DND-41 (cell line): ENCODE data around the gene PLEKHS1.

Experiments used
- ATAC-seq: fragments of 200-7000 bp; cut with Tn5 transposase; 3 replicates; pipeline ENCODE4 v1.9.1; 2021; ENCODE audit warnings: low read depth; ENCODE audit not compliant: insufficient read depth
- DNase-seq: peaks from one replicate; pipeline ENCODE4 v3.0.0-alpha.2; 2020
- H2AFZ ChIP-seq: 2 replicates; pipeline ENCODE4 v1.6.0; 2012; ENCODE audit warnings: low read depth, low read length
- H3K27ac ChIP-seq: 2 replicates; pipeline ENCODE4 v1.5.1; 2012; ENCODE audit warnings: low read length, inconsistent platforms
- H3K27me3 ChIP-seq: fragments of 200-600 bp; sonication (generic); 2 replicates; pipeline ENCODE4 v1.6.0; 2012; ENCODE audit warnings: low read length, mild to moderate bottlenecking, inconsistent platforms; ENCODE audit not compliant: insufficient read depth, poor library complexity
- H3K36me3 ChIP-seq: 2 replicates; pipeline ENCODE4 v1.5.1; 2012; ENCODE audit warnings: low read length, inconsistent platforms; ENCODE audit not compliant: insufficient read depth
- H3K4me1 ChIP-seq: 2 replicates; pipeline ENCODE4 v1.5.1; 2012; ENCODE audit warnings: mild to moderate bottlenecking, low read length; ENCODE audit not compliant: insufficient read depth
- H3K4me2 ChIP-seq: 2 replicates; pipeline ENCODE4 v1.6.0; 2012; ENCODE audit warnings: mild to moderate bottlenecking, moderate library complexity, low read length, inconsistent platforms; ENCODE audit not compliant: insufficient read depth
- H3K4me3 ChIP-seq, 2 experiments: fragments of 200-600 bp in 1 of 2; shearing (Covaris generic) in 1 of 2; 2 replicates each; pipeline ENCODE4 v1.5.1; 2012 to 2016; ENCODE audit warnings: inconsistent platforms in 2 of 2, low read length in 2 of 2, mild to moderate bottlenecking in 2 of 2, low read depth in 1 of 2, moderate library complexity in 1 of 2
- H3K79me2 ChIP-seq: 2 replicates; pipeline ENCODE4 v1.6.0; 2012; ENCODE audit warnings: low read length, inconsistent platforms; ENCODE audit not compliant: insufficient read depth
- H3K9ac ChIP-seq: 2 replicates; pipeline ENCODE4 v1.6.0; 2012; ENCODE audit warnings: low read depth, mild to moderate bottlenecking, inconsistent platforms, low read length, moderate library complexity
- H3K9me3 ChIP-seq: 2 replicates; pipeline ENCODE4 v1.5.1; 2012; ENCODE audit warnings: low read length, moderate library complexity, mild to moderate bottlenecking, inconsistent platforms; ENCODE audit not compliant: insufficient read depth, severe bottlenecking
- H4K20me1 ChIP-seq: 2 replicates; pipeline ENCODE4 v1.6.0; 2012; ENCODE audit warnings: low read length; ENCODE audit not compliant: insufficient read depth
- EZH2 ChIP-seq: IDR thresholded peaks from 3 replicates; pipeline ENCODE4 v1.6.1; 2012; ENCODE audit warnings: borderline replicate concordance, low read depth, mild to moderate bottlenecking, moderate library complexity, low read length, inconsistent platforms; ENCODE audit not compliant: severe bottlenecking
- TF ChIP-seq, protein P1 (sequence below): IDR thresholded peaks from 2 replicates; pipeline ENCODE4 v1.5.1; 2012; ENCODE audit warnings: borderline replicate concordance, low read length, moderate library complexity, mild to moderate bottlenecking; ENCODE audit not compliant: poor library complexity, severe bottlenecking; ENCODE audit errors: extremely low read depth

The PLEKHS1 gene

DNA sequence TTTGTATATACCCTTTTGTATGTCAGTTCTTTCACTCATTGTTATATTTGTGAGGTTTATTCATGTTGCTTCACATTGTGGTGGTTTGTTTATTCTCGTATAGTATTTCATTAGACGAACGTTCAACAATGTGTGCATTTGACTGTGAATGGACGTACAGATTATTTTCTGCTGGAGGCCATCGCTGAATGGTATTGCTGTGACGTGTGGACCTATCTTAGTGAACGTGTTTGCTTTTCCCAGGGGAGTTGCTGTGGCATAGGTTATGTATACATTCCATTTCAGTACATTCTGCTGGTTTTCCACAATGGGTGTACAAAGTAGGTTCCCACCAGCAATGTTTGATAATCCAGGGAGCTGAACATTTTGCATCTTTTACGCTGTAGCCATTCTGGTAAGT, 31.1 kb upstream of the PLEKHS1 start:
- TF ChIP-seq, protein P1, sequence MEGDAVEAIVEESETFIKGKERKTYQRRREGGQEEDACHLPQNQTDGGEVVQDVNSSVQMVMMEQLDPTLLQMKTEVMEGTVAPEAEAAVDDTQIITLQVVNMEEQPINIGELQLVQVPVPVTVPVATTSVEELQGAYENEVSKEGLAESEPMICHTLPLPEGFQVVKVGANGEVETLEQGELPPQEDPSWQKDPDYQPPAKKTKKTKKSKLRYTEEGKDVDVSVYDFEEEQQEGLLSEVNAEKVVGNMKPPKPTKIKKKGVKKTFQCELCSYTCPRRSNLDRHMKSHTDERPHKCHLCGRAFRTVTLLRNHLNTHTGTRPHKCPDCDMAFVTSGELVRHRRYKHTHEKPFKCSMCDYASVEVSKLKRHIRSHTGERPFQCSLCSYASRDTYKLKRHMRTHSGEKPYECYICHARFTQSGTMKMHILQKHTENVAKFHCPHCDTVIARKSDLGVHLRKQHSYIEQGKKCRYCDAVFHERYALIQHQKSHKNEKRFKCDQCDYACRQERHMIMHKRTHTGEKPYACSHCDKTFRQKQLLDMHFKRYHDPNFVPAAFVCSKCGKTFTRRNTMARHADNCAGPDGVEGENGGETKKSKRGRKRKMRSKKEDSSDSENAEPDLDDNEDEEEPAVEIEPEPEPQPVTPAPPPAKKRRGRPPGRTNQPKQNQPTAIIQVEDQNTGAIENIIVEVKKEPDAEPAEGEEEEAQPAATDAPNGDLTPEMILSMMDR = no peak
- TF ChIP-seq EZH2 = no peak
- Histone ChIP-seq H3K27ac (no peak overlapping the region), H3K27me3 (no peaks in the 10 kb centered on the region), H3K4me3 (no peak overlapping the region), H3K4me1 (no peaks in the 10 kb centered on the region), H3K36me3 (peaks cover 47% of the 10 kb centered on the region), H3K79me2 (peaks cover 6% of the 10 kb centered on the region; the same call in 1 of the 2 replicates), H3K9me3 (no peaks in the 10 kb centered on the region), H3K9ac (no peak overlapping the region), H2AFZ (no peak overlapping the region), H3K4me2 (no peak overlapping the region), H4K20me1 (no peaks in the 10 kb centered on the region)
- no peak for ATAC-seq
- DNase-seq = no peak

DNA sequence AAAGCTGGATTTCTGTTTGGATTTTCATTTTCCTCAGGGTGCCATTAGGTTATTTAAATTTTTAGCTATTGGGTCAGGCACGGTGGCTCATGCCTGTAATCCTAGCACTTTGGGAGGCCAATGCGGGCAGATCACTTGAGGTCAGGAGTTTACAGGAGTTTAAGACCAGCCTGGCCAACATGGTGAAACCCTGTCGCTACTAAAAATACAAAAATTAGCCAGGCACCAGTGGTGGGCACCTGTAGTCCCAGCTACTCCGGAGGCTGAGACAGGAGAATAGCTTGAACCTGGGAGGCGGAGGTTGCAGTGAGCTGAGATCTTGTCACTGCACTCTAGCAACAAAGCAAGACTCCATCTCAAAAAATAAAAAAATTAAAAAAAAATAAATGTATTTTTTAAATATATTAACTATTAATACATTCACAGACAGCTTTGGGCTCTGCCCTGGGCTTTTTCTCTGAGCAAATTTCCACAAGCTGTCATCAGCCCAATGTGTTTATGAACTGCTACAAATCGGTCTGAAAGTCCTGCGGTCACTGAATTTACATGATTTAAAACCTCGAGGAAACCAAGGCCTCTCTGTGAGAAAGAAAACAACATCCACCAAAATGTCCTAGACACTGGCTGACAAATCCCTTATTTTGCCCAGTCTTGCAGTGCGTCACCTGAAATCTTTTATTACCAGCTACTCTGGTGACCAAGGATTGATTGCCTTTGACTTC, 19.2 kb upstream of the PLEKHS1 start:
- H3K36me3 ChIP-seq = peaks cover 30% of the 10 kb centered on the region
- TF ChIP-seq EZH2 = no peak
- TF ChIP-seq, protein P1 = no peak
- no peak overlapping the region for H3K4me3 ChIP-seq
- DNase-seq (no peak), ATAC-seq (no peak)
- no peak overlapping the region for H2AFZ ChIP-seq
- H3K9ac ChIP-seq = no peak overlapping the region
- no peak overlapping the region for H3K4me2 ChIP-seq
- H3K4me1 ChIP-seq = no peaks in the 10 kb centered on the region
- H3K27ac ChIP-seq = no peak overlapping the region
- H3K27me3 ChIP-seq = no peaks in the 10 kb centered on the region
- H3K79me2 ChIP-seq = no peaks in the 10 kb centered on the region
- no peaks in the 10 kb centered on the region for H4K20me1 ChIP-seq
- H3K9me3 ChIP-seq = no peaks in the 10 kb centered on the region

DNA sequence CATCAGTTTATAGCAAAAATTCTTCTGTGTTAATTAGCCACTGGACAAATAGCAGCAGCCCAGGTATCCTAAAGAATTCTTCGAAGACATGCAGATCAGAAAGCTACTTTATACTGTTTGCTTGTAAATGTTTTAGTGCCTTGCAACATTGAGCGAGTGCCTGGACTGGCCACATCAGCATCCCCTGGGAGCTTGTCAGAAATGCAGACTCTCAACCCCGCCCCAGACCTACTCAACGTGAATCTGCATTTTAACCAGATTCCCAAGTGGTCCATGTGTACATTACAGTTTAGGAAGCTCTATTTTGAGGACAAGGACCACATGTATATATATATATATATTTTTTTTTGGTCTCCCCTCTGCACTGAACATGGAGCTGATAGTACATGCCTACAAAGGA, 18.5 kb upstream of the PLEKHS1 start:
- Histone ChIP-seq H3K4me3 (no peak overlapping the region), H3K36me3 (peaks cover 25% of the 10 kb centered on the region), H3K4me2 (no peak overlapping the region), H3K27ac (no peak overlapping the region), H3K79me2 (no peaks in the 10 kb centered on the region), H2AFZ (no peak overlapping the region), H4K20me1 (no peaks in the 10 kb centered on the region), H3K9me3 (no peaks in the 10 kb centered on the region), H3K9ac (no peak overlapping the region), H3K4me1 (no peaks in the 10 kb centered on the region), H3K27me3 (no peaks in the 10 kb centered on the region)
- TF ChIP-seq, protein P1 = no peak
- ATAC-seq (no peak), DNase-seq (no peak)

DNA sequence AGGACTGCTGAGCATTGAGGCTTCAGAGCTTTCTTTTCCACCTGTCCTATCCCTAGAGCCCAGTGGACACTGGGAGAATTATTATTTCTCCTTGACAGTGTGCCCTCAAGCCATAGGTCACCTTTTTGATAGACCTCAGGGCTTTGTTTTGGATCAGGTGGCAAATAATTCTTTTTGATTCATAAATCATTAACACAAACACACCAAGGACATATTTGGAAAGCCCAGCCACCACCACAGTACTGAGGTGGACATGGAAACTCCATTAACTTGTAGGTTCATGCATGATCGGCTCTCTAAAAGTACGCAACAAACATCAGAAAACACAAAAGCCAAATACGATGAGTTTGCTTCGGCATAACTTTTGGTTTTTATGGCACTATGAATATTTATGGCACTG, 17.8 kb upstream of the PLEKHS1 start:
- Histone ChIP-seq H3K9me3 (no peaks in the 10 kb centered on the region), H3K4me2 (no peak overlapping the region)
- ATAC-seq = no peak

More for the DNA sequence above, 17.8 kb upstream of the PLEKHS1 start:
- Histone ChIP-seq H3K4me1 (no peaks in the 10 kb centered on the region), H3K36me3 (peaks cover 18% of the 10 kb centered on the region), H3K9ac (no peak overlapping the region), H4K20me1 (no peaks in the 10 kb centered on the region), H2AFZ (no peak overlapping the region), H3K4me3 (no peak overlapping the region), H3K27me3 (no peaks in the 10 kb centered on the region), H3K79me2 (no peaks in the 10 kb centered on the region), H3K27ac (no peak overlapping the region)
- DNase-seq = no peak
- TF ChIP-seq EZH2 = no peak
- TF ChIP-seq, protein P1 = no peak
